HepG2 (cell line): ENCODE measurements around the gene PODXL2. TPM values are rescaled to one million over a fixed set of nuclear protein-coding genes. Genes with fewer than 3 reads are reported as not detected.

ENCODE experiments used
- ATAC-seq: fragments of 200-7000 bp; cut with Tn5 transposase; 3 replicates; pipeline ENCODE4 v1.9.1; 2020; ENCODE audit warnings: mild to moderate bottlenecking, moderate library complexity
- BruUV-seq: library from RNA; stranded (reverse); fragments of 400-500 nt; replicated peaks from 2 replicates; lab custom pipeline; 2021; lab: Mats Ljungman, UMichigan
- CTCF ChIA-PET: fragments of 300-600 bp; formaldehyde crosslinking; extraction: SDS; loops from one replicate; lab custom pipeline; 2021; ENCODE audit warnings: low total read pairs, inconsistent platforms, low intra/inter-chr PET ratio; lab: Yijun Ruan, JAX
- POLR2A ChIA-PET: fragments of 350-600 bp; sonication (Branson Sonifier 250); formaldehyde crosslinking; loops from one replicate; lab custom pipeline; 2020; ENCODE audit warnings: antibody characterized with exemption, inconsistent platforms; lab: Yijun Ruan, JAX
- DNase-seq: peaks from one replicate; pipeline ENCODE4 v3.0.0-alpha.2; 2015; ENCODE audit warnings: low spot score
- FAIRE-seq: peaks from 3 replicates; lab custom pipeline; 2011; peaks lifted over from hg19 to GRCh38; lab: Jason Lieb, UNC
- H2AFZ ChIP-seq: one replicate; pipeline ENCODE4 v1.6.1; 2011; ENCODE audit warnings: low read length, inconsistent platforms
- H3K27ac ChIP-seq: fragments of 300-600 bp; 3 replicates; pipeline ENCODE4 v1.8.0; 2011; ENCODE audit warnings: mixed run types, mild to moderate bottlenecking, mixed read lengths, low read length, inconsistent platforms; ENCODE audit not compliant: insufficient read depth; ENCODE audit errors: extremely low read length
- H3K27me3 ChIP-seq, 2 experiments: fragments of 200-600 bp in 1 of 2; 2 replicates in 1 of 2; 3 replicates in 1 of 2; pipeline versions ENCODE4 v1.6.0 to v1.8.0; 2011; ENCODE audit warnings: low read length in 2 of 2, mild to moderate bottlenecking in 2 of 2, moderate library complexity in 2 of 2, inconsistent platforms in 1 of 2; ENCODE audit not compliant: insufficient read depth in 2 of 2, control insufficient read depth in 1 of 2
- H3K36me3 ChIP-seq, 2 experiments: fragments of 200-600 bp in 1 of 2; replicated peaks in 1 of 2; 2 replicates in 1 of 2; 3 replicates in 1 of 2; pipeline versions ENCODE4 v1.5.1 to v1.8.0; 2011; ENCODE audit warnings: low read length in 2 of 2, inconsistent platforms in 1 of 2; ENCODE audit not compliant: insufficient read depth in 2 of 2, control insufficient read depth in 1 of 2
- H3K4me1 ChIP-seq: 2 replicates; pipeline ENCODE4 v1.5.1; 2012; ENCODE audit warnings: low read length, inconsistent platforms; ENCODE audit not compliant: insufficient read depth
- H3K4me2 ChIP-seq: 2 replicates; pipeline ENCODE4 v1.6.0; 2011; ENCODE audit warnings: low read depth, low read length, inconsistent platforms
- H3K4me3 ChIP-seq, 3 experiments: fragments of 200-600 bp in 1 of 3; sonication (generic), shearing (Covaris generic) in 1 of 3; replicated peaks in 1 of 3; 2 replicates each; pipeline ENCODE4 v1.5.1; 2011 to 2016; ENCODE audit warnings: low read length in 3 of 3, inconsistent platforms in 2 of 3, low read depth in 2 of 3, mild to moderate bottlenecking in 2 of 3, control low read depth in 1 of 3, mixed read lengths in 1 of 3; ENCODE audit not compliant: insufficient read depth in 1 of 3
- H3K79me2 ChIP-seq: one replicate; pipeline ENCODE4 v1.6.1; 2011; ENCODE audit warnings: low read length, inconsistent platforms; ENCODE audit not compliant: insufficient read depth
- H3K9ac ChIP-seq: 2 replicates; pipeline ENCODE4 v1.6.0; 2011; ENCODE audit warnings: mild to moderate bottlenecking, low read depth, low read length, inconsistent platforms; ENCODE audit not compliant: insufficient read depth
- H3K9me3 ChIP-seq: 2 replicates; pipeline ENCODE4 v1.5.1; 2012; ENCODE audit warnings: mild to moderate bottlenecking, low read length
- H4K20me1 ChIP-seq: 2 replicates; pipeline ENCODE4 v1.6.0; 2011; ENCODE audit warnings: inconsistent platforms, mild to moderate bottlenecking, low read length, moderate library complexity; ENCODE audit not compliant: insufficient read depth
- KMT2A ChIP-seq: sonication (generic); formaldehyde crosslinking; IDR thresholded peaks from 2 replicates; pipeline ENCODE4 v1.4.0; 2020; ENCODE audit warnings: missing genetic modification reagents
- U2AF2 ChIP-seq: fragments of 200-400 bp; formaldehyde crosslinking; IDR thresholded peaks from 2 replicates; pipeline ENCODE4 v1.6.1; 2017; ENCODE audit warnings: low read depth, mild to moderate bottlenecking, low read length
- ZNF543 ChIP-seq: sonication (generic); formaldehyde crosslinking; IDR thresholded peaks from 2 replicates; pipeline ENCODE4 v1.4.0; 2020; ENCODE audit warnings: mild to moderate bottlenecking, missing genetic modification reagents
- ZSCAN20 ChIP-seq: sonication (generic); formaldehyde crosslinking; IDR thresholded peaks from 2 replicates; pipeline ENCODE4 v1.4.0; 2020; ENCODE audit warnings: missing genetic modification reagents, mild to moderate bottlenecking, borderline replicate concordance
- WGBS: methylation state at CpG from one replicate; pipeline ENCODE4 v1.1.6; 2017; ENCODE audit warnings: low lambda C conversion rate; 5-methylcytosine and 5-hydroxymethylcytosine counted together
- in situ Hi-C: cut with HindIII; loops from 2 replicates; pipeline ENCODE4 v1.10.0; 2017; ENCODE audit warnings: low pct_unique_long_range_greater_than_20kb; ENCODE audit not compliant: extremely low pct_ligation_motif_present
- intact Hi-C: fragments of 100-400 bp; cut with micrococcal nuclease; formaldehyde crosslinking; loops from one replicate; pipeline ENCODE4 v1.10.0; 2022; ENCODE audit not compliant: unreplicated experiment
- polyA plus RNA-seq, 8 experiments: library from polyadenylated mRNA; depleted of rRNA in 3 of 8; stranded (reverse) in 7 of 8; unstranded in 1 of 8; fragments of >200 nt; fragmentation: Illumina TruSeq in 4 of 8; extraction: Trizol in 4 of 8; gene quantifications; 2 replicates each; pipeline versions ENCODE4 v1.2.1 to v1.2.3, GENCODE V29; 2011 to 2016; ENCODE audit warnings: low read depth in 4 of 8, missing spikeins in 1 of 8, mixed read lengths in 1 of 8; ENCODE audit not compliant: insufficient read depth in 1 of 8
- total RNA-seq, 5 experiments: library from RNA; depleted of rRNA; stranded (reverse); fragments of >200 nt; fragmentation: Illumina TruSeq; extraction: Trizol; gene quantifications; 2 replicates each; pipeline ENCODE4 v1.2.3, GENCODE V29; 2016; ENCODE audit warnings: low read depth in 1 of 5
- TF ChIP-seq, protein P1 (sequence below): sonication (generic); formaldehyde crosslinking; IDR thresholded peaks from 2 replicates; pipeline ENCODE4; 2020; ENCODE audit warnings: missing genetic modification reagents, mild to moderate bottlenecking, borderline replicate concordance
- TF ChIP-seq, protein P2 (sequence below): sonication (generic); formaldehyde crosslinking; IDR thresholded peaks from 2 replicates; pipeline ENCODE4 v1.8.0; 2022; ENCODE audit warnings: missing genetic modification reagents, mild to moderate bottlenecking, moderate library complexity, borderline replicate concordance
- TF ChIP-seq, protein P3 (sequence below): sonication (generic); formaldehyde crosslinking; IDR thresholded peaks from 2 replicates; pipeline ENCODE4 v1.5.0; 2020; ENCODE audit warnings: mild to moderate bottlenecking, missing genetic modification reagents, borderline replicate concordance

The PODXL2 gene
- total and polyA plus RNA-seq, 2 of the 13 experiments (the other 11 are each of a cell fraction or from before 2014, with no cell fraction given): 20.4 to 25.1 TPM

DNA sequence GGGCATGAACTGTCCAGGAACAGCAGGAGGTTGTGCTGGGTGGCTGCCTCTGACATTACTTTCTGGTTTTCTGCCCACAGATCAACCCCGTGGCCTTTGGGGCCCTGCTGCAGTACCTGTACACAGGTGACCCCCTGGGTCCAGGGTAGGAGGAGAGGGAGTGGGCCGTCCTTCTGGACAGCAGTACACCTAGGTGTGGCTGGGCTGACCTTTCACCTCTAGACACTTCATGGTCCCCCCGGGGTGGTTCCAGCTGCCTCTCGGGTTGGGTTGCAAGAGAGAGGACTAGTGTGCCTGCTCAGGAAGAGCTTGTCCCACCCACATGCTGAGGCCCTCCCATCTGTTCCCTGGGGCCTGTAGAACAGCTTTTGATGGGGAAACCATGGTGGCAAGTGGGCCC lies 47.5 kb downstream of the PODXL2 start (continued):
- TF ChIP-seq, protein P1, sequence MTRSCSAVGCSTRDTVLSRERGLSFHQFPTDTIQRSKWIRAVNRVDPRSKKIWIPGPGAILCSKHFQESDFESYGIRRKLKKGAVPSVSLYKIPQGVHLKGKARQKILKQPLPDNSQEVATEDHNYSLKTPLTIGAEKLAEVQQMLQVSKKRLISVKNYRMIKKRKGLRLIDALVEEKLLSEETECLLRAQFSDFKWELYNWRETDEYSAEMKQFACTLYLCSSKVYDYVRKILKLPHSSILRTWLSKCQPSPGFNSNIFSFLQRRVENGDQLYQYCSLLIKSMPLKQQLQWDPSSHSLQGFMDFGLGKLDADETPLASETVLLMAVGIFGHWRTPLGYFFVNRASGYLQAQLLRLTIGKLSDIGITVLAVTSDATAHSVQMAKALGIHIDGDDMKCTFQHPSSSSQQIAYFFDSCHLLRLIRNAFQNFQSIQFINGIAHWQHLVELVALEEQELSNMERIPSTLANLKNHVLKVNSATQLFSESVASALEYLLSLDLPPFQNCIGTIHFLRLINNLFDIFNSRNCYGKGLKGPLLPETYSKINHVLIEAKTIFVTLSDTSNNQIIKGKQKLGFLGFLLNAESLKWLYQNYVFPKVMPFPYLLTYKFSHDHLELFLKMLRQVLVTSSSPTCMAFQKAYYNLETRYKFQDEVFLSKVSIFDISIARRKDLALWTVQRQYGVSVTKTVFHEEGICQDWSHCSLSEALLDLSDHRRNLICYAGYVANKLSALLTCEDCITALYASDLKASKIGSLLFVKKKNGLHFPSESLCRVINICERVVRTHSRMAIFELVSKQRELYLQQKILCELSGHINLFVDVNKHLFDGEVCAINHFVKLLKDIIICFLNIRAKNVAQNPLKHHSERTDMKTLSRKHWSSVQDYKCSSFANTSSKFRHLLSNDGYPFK (CRISPR knock-in tag): no peak
- TF ChIP-seq, protein P2, sequence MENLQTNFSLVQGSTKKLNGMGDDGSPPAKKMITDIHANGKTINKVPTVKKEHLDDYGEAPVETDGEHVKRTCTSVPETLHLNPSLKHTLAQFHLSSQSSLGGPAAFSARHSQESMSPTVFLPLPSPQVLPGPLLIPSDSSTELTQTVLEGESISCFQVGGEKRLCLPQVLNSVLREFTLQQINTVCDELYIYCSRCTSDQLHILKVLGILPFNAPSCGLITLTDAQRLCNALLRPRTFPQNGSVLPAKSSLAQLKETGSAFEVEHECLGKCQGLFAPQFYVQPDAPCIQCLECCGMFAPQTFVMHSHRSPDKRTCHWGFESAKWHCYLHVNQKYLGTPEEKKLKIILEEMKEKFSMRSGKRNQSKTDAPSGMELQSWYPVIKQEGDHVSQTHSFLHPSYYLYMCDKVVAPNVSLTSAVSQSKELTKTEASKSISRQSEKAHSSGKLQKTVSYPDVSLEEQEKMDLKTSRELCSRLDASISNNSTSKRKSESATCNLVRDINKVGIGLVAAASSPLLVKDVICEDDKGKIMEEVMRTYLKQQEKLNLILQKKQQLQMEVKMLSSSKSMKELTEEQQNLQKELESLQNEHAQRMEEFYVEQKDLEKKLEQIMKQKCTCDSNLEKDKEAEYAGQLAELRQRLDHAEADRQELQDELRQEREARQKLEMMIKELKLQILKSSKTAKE (CRISPR knock-in tag): no peak

DNA sequence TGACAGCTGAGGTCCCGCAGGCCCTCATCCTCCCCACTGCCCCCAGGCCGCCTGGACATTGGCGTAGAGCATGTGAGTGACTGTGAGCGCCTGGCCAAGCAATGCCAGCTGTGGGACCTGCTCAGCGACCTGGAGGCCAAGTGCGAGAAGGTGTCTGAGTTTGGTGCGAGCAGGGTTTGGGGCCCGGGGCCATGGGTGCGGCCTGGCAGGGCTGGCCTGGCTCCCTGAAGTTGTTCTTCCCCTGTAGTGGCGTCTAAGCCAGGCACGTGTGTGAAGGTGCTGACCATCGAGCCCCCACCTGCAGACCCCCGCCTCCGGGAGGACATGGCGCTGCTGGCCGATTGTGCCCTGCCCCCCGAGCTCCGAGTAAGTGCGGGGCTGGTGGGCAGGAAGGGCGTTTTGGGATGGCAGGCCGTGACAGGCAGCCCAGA lies 48.0 kb downstream of the PODXL2 start:
- H3K4me1 ChIP-seq: peaks cover 15% of the 10 kb centered on the region
- TF ChIP-seq KMT2A: no peak
- TF ChIP-seq U2AF2: no peak
- no peak for TF ChIP-seq ZNF543 (CRISPR knock-in tag)
- TF ChIP-seq, protein P3, sequence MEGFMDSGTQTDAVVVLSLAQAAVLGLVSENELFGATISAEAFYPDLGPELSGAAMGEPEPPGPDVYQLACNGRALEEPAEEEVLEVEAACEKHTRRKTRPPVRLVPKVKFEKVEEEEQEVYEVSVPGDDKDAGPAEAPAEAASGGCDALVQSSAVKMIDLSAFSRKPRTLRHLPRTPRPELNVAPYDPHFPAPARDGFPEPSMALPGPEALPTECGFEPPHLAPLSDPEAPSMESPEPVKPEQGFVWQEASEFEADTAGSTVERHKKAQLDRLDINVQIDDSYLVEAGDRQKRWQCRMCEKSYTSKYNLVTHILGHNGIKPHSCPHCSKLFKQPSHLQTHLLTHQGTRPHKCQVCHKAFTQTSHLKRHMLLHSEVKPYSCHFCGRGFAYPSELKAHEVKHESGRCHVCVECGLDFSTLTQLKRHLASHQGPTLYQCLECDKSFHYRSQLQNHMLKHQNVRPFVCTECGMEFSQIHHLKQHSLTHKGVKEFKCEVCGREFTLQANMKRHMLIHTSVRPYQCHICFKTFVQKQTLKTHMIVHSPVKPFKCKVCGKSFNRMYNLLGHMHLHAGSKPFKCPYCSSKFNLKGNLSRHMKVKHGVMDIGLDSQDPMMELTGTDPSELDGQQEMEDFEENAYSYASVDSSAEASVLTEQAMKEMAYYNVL (CRISPR knock-in tag): no peak
- TF ChIP-seq ZSCAN20: no peak
- TF ChIP-seq, all 625 proteins: peak for 0
- no peak for FAIRE-seq
- Histone ChIP-seq H3K9me3 (no peaks in the 10 kb centered on the region), H3K9ac (no peak overlapping the region), H4K20me1 (no peaks in the 10 kb centered on the region), H3K27me3 (peaks cover 0 to 4% of the 10 kb centered on the region in 2 experiments; a peak in 1 of 5 replicates), H2AFZ (no peak overlapping the region), H3K4me2 (no peak overlapping the region), H3K27ac (no peak overlapping the region), H3K79me2 (no peaks in the 10 kb centered on the region), H3K4me3 (no peak overlapping the region), H3K36me3 (no peaks in the 10 kb centered on the region)
- CTCF ChIA-PET: no interaction called here
- no TSS peak for BruUV-seq
- WGBS: 61% methylated on average over 4 of the region's 21 CpGs
- in situ Hi-C loops: no loop called here
- POLR2A ChIA-PET: no interaction called here
- ATAC-seq: no peak
- intact Hi-C loops: no loop called here
- DNase-seq: no peak
